IMR-90 (cell line): ENCODE data around the gene ABHD12B. TPM values are rescaled to one million over a fixed set of nuclear protein-coding genes. Genes with fewer than 3 reads are reported as not detected.

Experiments used
- ATAC-seq: fragments of 200-7000 bp; cut with Tn5 transposase; 2 replicates; pipeline ENCODE4 v1.9.1; 2020; ENCODE audit warnings: low read depth, mild to moderate bottlenecking, moderate library complexity
- BruUV-seq: library from RNA; stranded (reverse); fragments of 400-500 nt; replicated peaks from 2 replicates; lab custom pipeline; 2021; lab: Mats Ljungman, UMichigan
- CTCF ChIA-PET: fragments of 300-600 bp; formaldehyde crosslinking; extraction: SDS; loops from one replicate; lab custom pipeline; 2021; ENCODE audit warnings: antibody characterized with exemption; lab: Yijun Ruan, JAX
- POLR2A ChIA-PET: fragments of 300-600 bp; sonication (Branson Sonifier 250); formaldehyde crosslinking; loops from one replicate; lab custom pipeline; 2022; ENCODE audit warnings: antibody characterized with exemption; ENCODE audit not compliant: unreplicated experiment; lab: Charles Lee
- DNase-seq: peaks from one replicate; pipeline ENCODE4 v3.0.0; 2013
- H2AFZ ChIP-seq: replicated peaks from 2 replicates; pipeline ENCODE3; 2013; ENCODE audit warnings: low read length, mild to moderate bottlenecking; ENCODE audit not compliant: poor library complexity
- H2AK5ac ChIP-seq: 2 replicates; pipeline ENCODE4 v1.6.1; 2013; ENCODE audit warnings: low read depth, low read length, inconsistent platforms
- H2AK9ac ChIP-seq: replicated peaks from 2 replicates; pipeline ENCODE3; 2013; ENCODE audit warnings: mild to moderate bottlenecking, low read depth, low read length, moderate library complexity; ENCODE audit not compliant: poor library complexity
- H2BK120ac ChIP-seq: 2 replicates; pipeline ENCODE4 v1.6.1; 2013; ENCODE audit warnings: low read depth, low read length, inconsistent platforms
- H2BK15ac ChIP-seq: 3 replicates; pipeline ENCODE4 v1.6.1; 2013; ENCODE audit warnings: low read depth, low read length, inconsistent platforms
- H2BK20ac ChIP-seq: 2 replicates; pipeline ENCODE4 v1.6.1; 2013; ENCODE audit warnings: low read depth, mild to moderate bottlenecking, inconsistent platforms, low read length, moderate library complexity
- H2BK5ac ChIP-seq: 2 replicates; pipeline ENCODE4 v1.6.1; 2013; ENCODE audit warnings: mild to moderate bottlenecking, low read depth, low read length, inconsistent platforms; ENCODE audit not compliant: poor library complexity, severe bottlenecking
- H3K14ac ChIP-seq: replicated peaks from 2 replicates; pipeline ENCODE4 v1.6.1; 2013; ENCODE audit warnings: low read depth, low read length, inconsistent platforms
- H3K18ac ChIP-seq: 2 replicates; pipeline ENCODE4 v1.6.1; 2013; ENCODE audit warnings: low read depth, low read length, control low read depth
- H3K23ac ChIP-seq: 2 replicates; pipeline ENCODE4 v1.6.1; 2013; ENCODE audit warnings: low read depth, low read length, inconsistent platforms
- H3K27ac ChIP-seq: 2 replicates; pipeline ENCODE4 v1.5.1; 2013; ENCODE audit warnings: mild to moderate bottlenecking, control low read depth, low read length; ENCODE audit not compliant: insufficient read depth
- H3K27me3 ChIP-seq: 2 replicates; pipeline ENCODE4 v1.6.1; 2013; ENCODE audit warnings: low read length; ENCODE audit not compliant: control insufficient read depth, insufficient read depth
- H3K36me3 ChIP-seq: 2 replicates; pipeline ENCODE4 v1.6.1; 2013; ENCODE audit warnings: low read length, mixed read lengths; ENCODE audit not compliant: control insufficient read depth, insufficient read depth
- H3K4ac ChIP-seq: 2 replicates; pipeline ENCODE4 v1.6.1; 2013; ENCODE audit warnings: low read depth, low read length, inconsistent platforms
- H3K4me1 ChIP-seq: 2 replicates; pipeline ENCODE4 v1.6.1; 2013; ENCODE audit warnings: low read length, mixed read lengths; ENCODE audit not compliant: control insufficient read depth, insufficient read depth
- H3K4me2 ChIP-seq: 2 replicates; pipeline ENCODE4 v1.6.1; 2013; ENCODE audit warnings: low read depth, mild to moderate bottlenecking, control low read depth, low read length, moderate library complexity
- H3K4me3 ChIP-seq: 2 replicates; pipeline ENCODE4 v1.5.1; 2013; ENCODE audit warnings: low read depth, mild to moderate bottlenecking, control low read depth, low read length, moderate library complexity; ENCODE audit not compliant: insufficient read depth
- H3K56ac ChIP-seq: 2 replicates; pipeline ENCODE4 v1.6.1; 2013; ENCODE audit warnings: low read length, inconsistent platforms; ENCODE audit not compliant: insufficient read depth; ENCODE audit errors: extremely low read depth
- H3K79me1 ChIP-seq, 2 experiments: 2 replicates each; pipeline ENCODE4 v1.6.1; 2013; ENCODE audit warnings: low read length in 2 of 2, inconsistent platforms in 1 of 2, low read depth in 1 of 2
- H3K9ac ChIP-seq: 2 replicates; pipeline ENCODE4 v1.6.1; 2013; ENCODE audit warnings: low read depth, low read length, control low read depth
- H3K9me1 ChIP-seq: 2 replicates; pipeline ENCODE4 v1.6.1; 2013; ENCODE audit warnings: low read length, inconsistent platforms; ENCODE audit not compliant: insufficient read depth
- H3K9me3 ChIP-seq: 2 replicates; pipeline ENCODE4 v1.6.1; 2013; ENCODE audit warnings: low read length; ENCODE audit not compliant: control insufficient read depth, insufficient read depth
- H4K20me1 ChIP-seq: 2 replicates; pipeline ENCODE4 v1.6.1; 2013; ENCODE audit warnings: low read length, inconsistent platforms; ENCODE audit not compliant: insufficient read depth
- H4K5ac ChIP-seq: 2 replicates; pipeline ENCODE4 v1.6.1; 2013; ENCODE audit warnings: mild to moderate bottlenecking, low read depth, low read length, control low read depth
- H4K8ac ChIP-seq, 2 experiments: 2 replicates each; pipeline ENCODE4 v1.6.1; 2013; ENCODE audit warnings: low read depth in 2 of 2, low read length in 2 of 2, control low read depth in 1 of 2, inconsistent platforms in 1 of 2
- H4K91ac ChIP-seq: 2 replicates; pipeline ENCODE4 v1.6.1; 2013; ENCODE audit warnings: low read depth, low read length, inconsistent platforms; ENCODE audit not compliant: insufficient read depth
- BHLHE40 ChIP-seq: fragments of 150-350 bp; IDR thresholded peaks from 2 replicates; pipeline ENCODE4 v1.6.1; 2016; ENCODE audit warnings: mild to moderate bottlenecking, low read depth, low read length
- CEBPB ChIP-seq: IDR thresholded peaks from 2 replicates; pipeline ENCODE4 v1.6.1; 2012; ENCODE audit warnings: low read depth, low read length, improper control_type of control experiment
- CHD1 ChIP-seq: IDR thresholded peaks from 2 replicates; pipeline ENCODE4 v1.6.1; 2012; ENCODE audit warnings: low read depth, low read length, improper control_type of control experiment
- CTCF ChIP-seq: conservative IDR thresholded peaks from 2 replicates; pipeline ENCODE4 v1.5.1; 2012; ENCODE audit warnings: mild to moderate bottlenecking, low read depth, low read length, improper control_type of control experiment
- FOS ChIP-seq: fragments of 150-350 bp; IDR thresholded peaks from 2 replicates; pipeline ENCODE4 v1.6.1; 2016; ENCODE audit warnings: low read depth, low read length
- MAFK ChIP-seq: IDR thresholded peaks from 2 replicates; pipeline ENCODE4 v1.6.1; 2012; ENCODE audit warnings: low read depth, low read length, improper control_type of control experiment
- MXI1 ChIP-seq: IDR thresholded peaks from 2 replicates; pipeline ENCODE4 v1.6.1; 2012; ENCODE audit warnings: low read depth, mild to moderate bottlenecking, low read length, moderate library complexity, borderline replicate concordance
- NFE2L2 ChIP-seq: fragments of 150-350 bp; IDR thresholded peaks from 2 replicates; pipeline ENCODE4 v1.6.1; 2016; ENCODE audit warnings: low read depth, mild to moderate bottlenecking, low read length
- RAD21 ChIP-seq: IDR thresholded peaks from 2 replicates; pipeline ENCODE4 v1.6.1; 2012; ENCODE audit warnings: low read length, improper control_type of control experiment
- RCOR1 ChIP-seq: IDR thresholded peaks from 2 replicates; pipeline ENCODE4 v1.6.1; 2012; ENCODE audit warnings: mild to moderate bottlenecking, low read length, improper control_type of control experiment; ENCODE audit not compliant: insufficient replicate concordance
- RFX5 ChIP-seq: IDR thresholded peaks from 2 replicates; pipeline ENCODE4 v1.8.0; 2012; ENCODE audit warnings: low read depth, mild to moderate bottlenecking, low read length, moderate library complexity
- SMC3 ChIP-seq: fragments of 150-350 bp; IDR thresholded peaks from 2 replicates; pipeline ENCODE4 v1.6.1; 2016; ENCODE audit warnings: low read depth, mild to moderate bottlenecking, antibody characterized with exemption, low read length, moderate library complexity
- WGBS, 2 experiments: methylation state at CpG; one replicate each; pipeline versions ENCODE4 v1.1.5 to v1.1.7; 2013; ENCODE audit warnings: missing lambda C conversion rate in 2 of 2; ENCODE audit not compliant: insufficient read length in 1 of 2; ENCODE audit errors: extremely low coverage in 2 of 2; 5-methylcytosine and 5-hydroxymethylcytosine counted together
- dilution Hi-C: fragments of 300-500 bp; cut with HindIII; formaldehyde crosslinking; loops from one replicate; pipeline ENCODE4 v1.14.3; 2018; ENCODE audit warnings: low sequenced_read_pairs; ENCODE audit not compliant: unreplicated experiment
- in situ Hi-C: fragments of 300-500 bp; cut with MboI; formaldehyde crosslinking; loops from 3 replicates; pipeline ENCODE4 v1.14.3; 2019; ENCODE audit warnings: low sequenced_read_pairs, inconsistent platforms, mixed read lengths
- intact Hi-C: fragments of 100-400 bp; cut with micrococcal nuclease; formaldehyde crosslinking; loops from 2 replicates; pipeline ENCODE4 v1.10.0; 2022
- polyA plus RNA-seq, 3 experiments: library from polyadenylated mRNA; depleted of rRNA; stranded (reverse); fragments of >200 nt; gene quantifications; 2 replicates each; pipeline ENCODE4 v1.2.3, GENCODE V29; 2012; ENCODE audit warnings: low replicate concordance in 1 of 3
- total RNA-seq: library from RNA; depleted of rRNA; stranded (reverse); fragments of >200 nt; gene quantifications from 2 replicates; pipeline ENCODE4 v1.2.3, GENCODE V29; 2012

ABHD12B gene
- total and polyA plus RNA-seq, 2 of the 4 experiments (the other 2 are of a cell fraction): 0.18 TPM; not detected in 1

DNA sequence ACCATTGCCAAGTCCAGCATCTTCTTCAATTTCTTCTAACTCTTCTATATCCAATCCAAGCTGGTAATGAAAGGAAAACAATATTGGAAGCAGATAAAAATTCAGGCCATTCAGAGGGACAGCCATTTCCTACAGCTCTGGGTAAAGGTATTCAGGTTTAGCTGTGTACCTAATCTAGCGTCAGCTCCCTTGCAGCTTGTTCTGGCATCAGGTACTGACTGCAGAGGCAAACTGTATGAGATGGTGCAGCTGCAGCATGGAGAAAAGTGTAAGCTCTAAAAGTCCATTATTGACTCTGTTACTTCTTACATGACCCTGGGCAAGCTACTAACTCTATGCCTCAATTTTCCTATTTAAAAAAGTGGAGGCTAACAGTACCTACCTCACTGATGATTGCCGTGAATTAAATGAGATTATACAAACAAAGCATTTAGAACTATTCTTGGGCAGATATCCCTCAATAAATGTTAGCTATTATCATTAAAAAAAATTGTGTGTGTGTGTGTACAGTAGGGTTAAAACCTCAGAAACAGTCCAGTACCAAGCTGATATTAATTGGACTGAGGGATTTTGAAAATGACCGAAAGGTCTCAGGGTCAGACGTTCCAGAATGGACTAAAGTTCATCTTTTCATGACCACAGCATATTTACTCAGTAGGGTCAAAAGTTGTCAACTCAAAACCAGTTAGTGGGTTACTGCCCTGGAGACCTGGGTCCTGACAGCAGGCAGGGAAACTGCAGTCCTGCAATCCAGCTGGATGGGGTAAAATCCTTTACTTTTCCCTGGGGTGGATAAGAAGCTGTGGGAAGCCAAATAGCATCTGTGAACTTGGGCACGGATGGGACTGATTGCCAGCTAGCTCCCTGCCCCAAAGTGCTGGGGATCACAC is 63.5 kb downstream of the ABHD12B start:
- no peak overlapping the region for H3K4me2 ChIP-seq
- H3K27ac ChIP-seq: no peak overlapping the region
- H3K23ac ChIP-seq: no peak overlapping the region
- no peak overlapping the region for H2AK9ac ChIP-seq
- TF ChIP-seq SMC3 (no peak), CTCF (no peak), BHLHE40 (no peak), MXI1 (no peak), MAFK (no peak), RCOR1 (no peak), CHD1 (no peak), NFE2L2 (no peak), RFX5 (no peak), FOS (no peak), CEBPB (no peak), RAD21 (no peak)
- no peak overlapping the region for H2AFZ ChIP-seq
- H4K91ac ChIP-seq: no peak overlapping the region
- ATAC-seq: no peak
- peaks cover 3% of the 10 kb centered on the region; the same call in 1 of the 2 replicates for H3K4me1 ChIP-seq
- H4K8ac ChIP-seq: no peak overlapping the region
- no peak overlapping the region for H2AK5ac ChIP-seq
- no peaks in the 10 kb centered on the region for H3K9me3 ChIP-seq
- H2BK5ac ChIP-seq: no peak overlapping the region
- H4K5ac ChIP-seq: no peak overlapping the region
- DNase-seq: no peak
- intact Hi-C loops: loop anchor here (10.0 kb wide), 1 partner anchor 281 kb away; no protein-coding TSS in a partner anchor
- H2BK15ac ChIP-seq: no peak overlapping the region
- H3K9ac ChIP-seq: no peak overlapping the region
- H3K4me3 ChIP-seq: no peak overlapping the region
- H2BK120ac ChIP-seq: no peak overlapping the region
- BruUV-seq: no TSS peak
- WGBS, 2 experiments: no CpG with 5 or more reads among the region's 5 CpGs
- H2BK20ac ChIP-seq: no peak overlapping the region
- H3K79me1 ChIP-seq: peaks cover 7 to 11% of the 10 kb centered on the region in 2 experiments; a peak in 3 of 4 replicates
- CTCF ChIA-PET: no interaction called here
- H3K56ac ChIP-seq: no peak overlapping the region
- peaks cover 16% of the 10 kb centered on the region for H3K36me3 ChIP-seq
- no peaks in the 10 kb centered on the region; the same call in 1 of the 2 replicates for H4K20me1 ChIP-seq
- peaks cover 15% of the 10 kb centered on the region for H3K9me1 ChIP-seq
- POLR2A ChIA-PET: no interaction called here
- H3K18ac ChIP-seq: no peak overlapping the region
- in situ Hi-C loops: no loop called here
- H3K4ac ChIP-seq: no peak overlapping the region
- H3K27me3 ChIP-seq: no peaks in the 10 kb centered on the region
- dilution Hi-C loops: no loop called here
- no peak overlapping the region for H3K14ac ChIP-seq
